Esophagus muscularis mucosa (tissue), 4 donors: ENCODE data around the gene FHL2. TPM values are rescaled to one million over a fixed set of nuclear protein-coding genes. Genes with fewer than 3 reads are reported as not detected.

ENCODE experiments used
- DNase-seq: peaks from one replicate; pipeline ENCODE4 v3.0.0-alpha.2; 2017; ENCODE audit errors: extremely low spot score
- H3K27ac ChIP-seq, 4 donors: fragments of 200-600 bp; sonication (generic); replicated peaks in 1 of 4; 1 replicate in 3 of 4; 2 replicates in 1 of 4; pipeline ENCODE4 v1.5.1; 2016 to 2019; ENCODE audit warnings: mild to moderate bottlenecking in 1 of 4
- H3K27me3 ChIP-seq, 4 donors: fragments of 200-600 bp; sonication (generic); one replicate each; pipeline versions ENCODE4 v1.5.1 to v1.6.0; 2016 to 2019
- H3K36me3 ChIP-seq, 4 donors: fragments of 200-600 bp; sonication (generic); one replicate each; pipeline ENCODE4 v1.5.1; 2016 to 2019
- H3K4me1 ChIP-seq, 4 donors: fragments of 200-600 bp; sonication (generic); one replicate each; pipeline ENCODE4 v1.5.1; 2016 to 2019
- H3K4me3 ChIP-seq, 4 donors: fragments of 200-600 bp; sonication (generic); 1 replicate in 2 of 4; 2 replicates in 2 of 4; pipeline ENCODE4 v1.5.1; 2016 to 2019; ENCODE audit warnings: mild to moderate bottlenecking in 4 of 4, moderate library complexity in 1 of 4
- H3K9me3 ChIP-seq, 4 donors: fragments of 200-600 bp; sonication (generic); 1 replicate in 3 of 4; 2 replicates in 1 of 4; pipeline ENCODE4 v1.5.1; 2016 to 2019
- CTCF ChIP-seq, 3 experiments: fragments of 200-600 bp in 2 of 3; fragments of 450-650 bp in 1 of 3; sonication (generic) in 2 of 3; IDR thresholded peaks; one replicate each; pipeline ENCODE4 v1.5.1; 2017 to 2019; ENCODE audit warnings: antibody characterized with exemption in 3 of 3, mild to moderate bottlenecking in 2 of 3, moderate library complexity in 1 of 3
- EP300 ChIP-seq: sonication (generic); formaldehyde crosslinking; IDR thresholded peaks from one replicate; pipeline ENCODE4 v1.6.1; 2017; ENCODE audit warnings: antibody characterized with exemption
- POLR2A ChIP-seq: fragments of 450-650 bp; IDR thresholded peaks from one replicate; pipeline ENCODE4 v1.6.1; 2017; ENCODE audit warnings: antibody characterized with exemption, moderate library complexity, mild to moderate bottlenecking, low read depth
- POLR2AphosphoS5 ChIP-seq, 2 donors: sonication (generic); formaldehyde crosslinking; IDR thresholded peaks; one replicate each; pipeline ENCODE4 v1.6.1; 2017; ENCODE audit warnings: antibody characterized with exemption in 2 of 2
- WGBS: methylation state at CpG from one replicate; pipeline ENCODE4 v1.1.5; 2018; 5-methylcytosine and 5-hydroxymethylcytosine counted together
- intact Hi-C: fragments of 100-400 bp; cut with DNase I; formaldehyde crosslinking; loops from one replicate; pipeline ENCODE4 v1.15.1; 2023
- total RNA-seq, 4 donors: library from RNA; depleted of rRNA; stranded (reverse); fragments of >200 nt; gene quantifications; one replicate each; pipeline versions ENCODE4 v1.1.0 to v1.2.1, GENCODE V29; 2016

FHL2 gene
- total RNA-seq, 4 donors from 2014 or later: 81.8 to 114 (median 87.9) TPM

- TF ChIP-seq CTCF (IDR thresholded peaks at IDR 0.05) (no peak), POLR2A (no peak), EP300 (no peak), POLR2AphosphoS5 (IDR thresholded peaks at IDR 0.05) (no peak)
These were observed 907 bp downstream of the FHL2 start for GRCh38 chr2:105397953-105398335.

GRCh38 chr2:105397025-105397722, 1.7 kb downstream of the FHL2 start:
- H3K27me3 ChIP-seq: peaks cover 0 to 14% (median 0%) of the 10 kb centered on the region in 4 donors
- 65% methylated on average over 13 of the region's 13 CpGs for WGBS
- H3K36me3 ChIP-seq: peaks cover 0 to 29% (median 0%) of the 10 kb centered on the region in 4 donors
- peaks cover 37 to 65% (median 60%) of the 10 kb centered on the region in 4 donors for H3K4me1 ChIP-seq
- H3K4me3 ChIP-seq: peak overlapping the region; percentile 74 to 92 (median 80)
- intact Hi-C loops: loop anchor here (10.0 kb wide), 1 partner anchor 628 kb away; no protein-coding TSS in a partner anchor
- no peak for DNase-seq
- no peaks in the 10 kb centered on the region for H3K9me3 ChIP-seq
- TF ChIP-seq CTCF (IDR thresholded peaks at IDR 0.05): no peak
- no peak for TF ChIP-seq POLR2A
- no peak for TF ChIP-seq EP300
- TF ChIP-seq POLR2AphosphoS5 (IDR thresholded peaks at IDR 0.05): no peak
- H3K27ac ChIP-seq: peak overlapping the region; percentile 33 to 91 (median 67)

More at GRCh38 chr2:105397953-105398335, 907 bp downstream of the FHL2 start:
- Histone ChIP-seq H3K9me3 (no peaks in the 10 kb centered on the region), H3K27me3 (peaks cover 0 to 14% (median 0%) of the 10 kb centered on the region in 4 donors), H3K27ac (peak overlapping the region; percentile 81 to 95 (median 92)), H3K4me3 (peak overlapping the region; percentile 74 to 92 (median 80)), H3K4me1 (peaks cover 35 to 59% (median 54%) of the 10 kb centered on the region in 4 donors), H3K36me3 (peaks cover 0 to 27% (median 0%) of the 10 kb centered on the region in 4 donors)
- intact Hi-C loops: loop anchor here (10.0 kb wide), 1 partner anchor 627 kb away; no protein-coding TSS in a partner anchor
- no peak for DNase-seq
- WGBS: 31% methylated on average over 6 of the region's 6 CpGs

- Histone ChIP-seq H3K27me3 (peaks cover 0 to 14% (median 0%) of the 10 kb centered on the region in 4 donors), H3K9me3 (no peaks in the 10 kb centered on the region), H3K4me1 (peaks cover 45 to 72% (median 66%) of the 10 kb centered on the region in 4 donors), H3K4me3 (peak overlapping the region in 3 of 4 donors; percentile 74 to 92 (median 80)), H3K36me3 (peaks cover 0 to 36% (median 0%) of the 10 kb centered on the region in 4 donors), H3K27ac (peak overlapping the region in 3 of 4 donors; percentile 4 to 45 (median 33))
- intact Hi-C loops: loop anchor here (10.0 kb wide), 1 partner anchor 628 kb away; no protein-coding TSS in a partner anchor
- WGBS: 80% methylated on average over 12 of the region's 12 CpGs
- no peak for DNase-seq
- TF ChIP-seq POLR2AphosphoS5 (IDR thresholded peaks at IDR 0.05) (peak; percentile 12 to 42), EP300 (no peak), CTCF (IDR thresholded peaks at IDR 0.05) (no peak), POLR2A (no peak)
These were observed 2.4 kb downstream of the FHL2 start for GRCh38 chr2:105396254-105397024.

GRCh38 chr2:105395691-105396090, 3.2 kb downstream of the FHL2 start:
- WGBS: 95% methylated on average over 7 of the region's 7 CpGs
- Histone ChIP-seq H3K9me3 (no peaks in the 10 kb centered on the region), H3K4me3 (peak overlapping the region in 1 of 4 donors; percentile 92), H3K27ac (no peak overlapping the region), H3K27me3 (peaks cover 0 to 14% (median 0%) of the 10 kb centered on the region in 4 donors), H3K36me3 (peaks cover 0 to 40% (median 0%) of the 10 kb centered on the region in 4 donors), H3K4me1 (peaks cover 49 to 80% (median 72%) of the 10 kb centered on the region in 4 donors)
- DNase-seq: no peak
- TF ChIP-seq POLR2AphosphoS5 (IDR thresholded peaks at IDR 0.05) (no peak), EP300 (no peak), CTCF (IDR thresholded peaks at IDR 0.05) (no peak), POLR2A (no peak)
- intact Hi-C loops: loop anchor here (10.0 kb wide), 1 partner anchor 629 kb away; no protein-coding TSS in a partner anchor
